Central memory CD8-positive, alpha-beta T cell (primary cell): Measurements from ENCODE around the gene TRIO.

Experiments used
- ATAC-seq: fragments of 150-1000 bp; cut with Tn5 transposase; replicated peaks from 2 replicates; pipeline ENCODE4 v1.10.0; 2022; ENCODE audit warnings: mild to moderate bottlenecking, moderate FRiP score, moderate number of reproducible peaks; ENCODE audit not compliant: poor library complexity, severe bottlenecking; ENCODE audit errors: extremely low read depth
- DNase-seq, 2 donors: peaks; one replicate each; pipeline ENCODE4 v3.0.0; 2021; ENCODE audit warnings: low spot score in 2 of 2
- H3K27ac Mint-ChIP-seq: one replicate; pipeline ENCODE4 v1.8.0; 2022; ENCODE audit warnings: low read depth, mild to moderate bottlenecking, moderate library complexity, mixed read lengths
- H3K27me3 Mint-ChIP-seq: one replicate; pipeline ENCODE4 v1.8.0; 2022; ENCODE audit warnings: mixed read lengths
- H3K36me3 Mint-ChIP-seq: one replicate; pipeline ENCODE4 v1.8.0; 2022; ENCODE audit warnings: mild to moderate bottlenecking, moderate library complexity, mixed read lengths; ENCODE audit not compliant: insufficient read depth
- H3K4me1 Mint-ChIP-seq: one replicate; pipeline ENCODE4 v1.8.0; 2022; ENCODE audit warnings: mixed read lengths
- H3K4me3 Mint-ChIP-seq: one replicate; pipeline ENCODE4 v1.8.0; 2022; ENCODE audit warnings: mild to moderate bottlenecking, moderate library complexity, mixed read lengths
- H3K9me3 Mint-ChIP-seq: one replicate; pipeline ENCODE4 v1.8.0; 2022; ENCODE audit warnings: mixed read lengths

TRIO gene

DNA sequence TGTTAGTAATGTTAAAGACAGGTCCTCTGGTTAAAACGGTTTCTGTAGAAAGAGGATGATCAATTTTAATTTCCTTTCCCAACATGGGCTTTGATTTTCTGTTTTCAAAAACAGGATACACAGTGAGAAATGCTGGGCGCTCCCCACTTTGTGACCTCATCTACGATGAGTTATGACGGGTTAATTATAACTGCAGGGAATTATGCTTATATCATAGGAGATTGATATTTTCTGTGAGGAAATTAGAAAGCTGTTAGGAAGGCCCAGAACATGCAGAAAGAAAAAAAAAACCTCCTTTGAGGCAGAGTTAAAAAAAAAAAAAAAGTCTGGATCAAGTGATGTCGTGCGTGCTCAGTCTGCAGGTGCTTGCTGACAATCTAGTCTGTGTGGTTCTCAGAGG is 261.6 kb downstream of the TRIO start:
- Mint-ChIP-seq H3K9me3 (peaks cover 9% of the 10 kb centered on the region), H3K4me1 (peaks cover 15% of the 10 kb centered on the region), H3K27me3 (no peaks in the 10 kb centered on the region), H3K36me3 (peaks cover 17% of the 10 kb centered on the region), H3K4me3 (no peak overlapping the region), H3K27ac (no peak overlapping the region)
- DNase-seq (no peak), ATAC-seq (no peak)

GRCh38 chr5:14405267-14405666 is 262.1 kb downstream of the TRIO start:
- no peak for DNase-seq
- Mint-ChIP-seq H3K36me3 (peaks cover 18% of the 10 kb centered on the region), H3K4me1 (peaks cover 15% of the 10 kb centered on the region), H3K27me3 (no peaks in the 10 kb centered on the region), H3K27ac (no peak overlapping the region), H3K4me3 (no peak overlapping the region), H3K9me3 (peaks cover 9% of the 10 kb centered on the region)
- no peak for ATAC-seq

DNA sequence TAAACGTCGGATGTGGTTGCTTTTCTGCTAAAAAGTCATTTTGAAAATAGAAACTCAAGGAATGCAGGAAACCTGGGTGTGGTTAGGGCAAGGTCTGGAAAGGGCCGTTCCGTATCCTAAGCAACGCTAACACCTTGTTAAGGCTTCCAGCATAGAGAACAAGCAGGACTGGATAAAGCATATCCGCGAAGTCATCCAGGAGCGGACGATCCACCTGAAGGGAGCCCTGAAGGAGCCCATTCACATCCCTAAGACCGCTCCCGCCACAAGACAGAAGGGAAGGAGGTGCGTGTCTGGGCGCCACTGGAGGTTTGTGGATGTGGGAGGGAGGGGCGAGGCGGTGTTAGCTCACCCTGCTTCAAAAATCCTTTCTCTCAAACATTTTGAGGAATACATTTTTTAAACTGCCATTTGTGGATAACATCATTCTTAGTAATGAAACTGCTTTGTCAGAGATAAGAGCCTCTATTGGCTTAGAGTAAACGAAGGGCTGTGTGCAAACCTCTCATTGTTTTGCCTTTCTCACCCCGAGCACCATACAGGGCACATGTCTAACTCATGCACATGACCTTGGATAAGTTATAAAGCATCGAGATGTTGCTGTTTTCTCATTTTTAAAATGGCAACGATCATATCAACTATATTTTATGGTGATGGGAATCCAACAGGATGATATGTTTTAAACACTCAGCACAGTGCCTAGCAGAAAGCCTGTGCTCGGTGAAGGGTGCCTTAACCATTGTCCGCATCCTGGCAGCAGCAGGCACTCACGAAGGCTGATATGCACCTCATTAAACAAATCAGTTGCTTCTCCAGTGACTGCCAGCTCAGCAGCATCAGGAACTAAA is 262.8 kb downstream of the TRIO start:
- no peak for ATAC-seq
- Mint-ChIP-seq H3K27me3 (no peaks in the 10 kb centered on the region), H3K36me3 (peaks cover 21% of the 10 kb centered on the region), H3K9me3 (peaks cover 9% of the 10 kb centered on the region), H3K27ac (no peak overlapping the region), H3K4me3 (no peak overlapping the region), H3K4me1 (peaks cover 15% of the 10 kb centered on the region)
- no peak for DNase-seq

GRCh38 chr5:14406554-14406849 is 263.4 kb downstream of the TRIO start:
- Mint-ChIP-seq H3K36me3 (peaks cover 21% of the 10 kb centered on the region), H3K27ac (no peak overlapping the region), H3K4me3 (no peak overlapping the region), H3K27me3 (no peaks in the 10 kb centered on the region), H3K4me1 (peaks cover 15% of the 10 kb centered on the region), H3K9me3 (peaks cover 9% of the 10 kb centered on the region)
- DNase-seq (no peak), ATAC-seq (no peak)

DNA sequence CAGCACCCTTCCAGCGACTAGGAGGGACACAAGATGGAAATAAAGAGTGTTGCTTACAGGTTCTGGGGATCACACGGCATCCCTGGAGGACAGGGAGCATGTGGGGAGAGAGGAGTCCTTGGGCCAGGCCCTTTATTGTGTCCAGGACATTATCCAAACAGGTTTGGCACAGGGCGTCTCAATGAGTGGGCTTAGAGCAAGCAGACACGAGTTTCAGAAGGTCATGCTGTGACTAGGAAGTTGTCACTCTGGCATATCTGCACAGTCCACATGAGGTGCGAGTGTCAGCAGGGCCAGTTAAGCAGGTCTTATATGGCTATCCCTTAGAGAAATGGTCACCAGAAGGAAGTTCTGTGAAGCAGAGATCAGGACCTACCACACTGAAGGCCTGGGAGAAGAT is 263.9 kb downstream of the TRIO start:
- ATAC-seq = no peak
- Mint-ChIP-seq H3K4me1 (peaks cover 15% of the 10 kb centered on the region), H3K27me3 (no peaks in the 10 kb centered on the region), H3K4me3 (no peak overlapping the region), H3K9me3 (peaks cover 9% of the 10 kb centered on the region), H3K36me3 (peaks cover 21% of the 10 kb centered on the region), H3K27ac (no peak overlapping the region)
- no peak for DNase-seq

- Mint-ChIP-seq H3K4me1 (peaks cover 8% of the 10 kb centered on the region), H3K9me3 (peaks cover 3% of the 10 kb centered on the region), H3K4me3 (no peak overlapping the region), H3K36me3 (peaks cover 19% of the 10 kb centered on the region), H3K27me3 (no peaks in the 10 kb centered on the region), H3K27ac (no peak overlapping the region)
- DNase-seq (no peak), ATAC-seq (no peak)
These were observed 264.6 kb downstream of the TRIO start for GRCh38 chr5:14407746-14408175.

GRCh38 chr5:14408969-14409586 is 265.9 kb downstream of the TRIO start:
- no peaks in the 10 kb centered on the region for H3K27me3 Mint-ChIP-seq

GRCh38 chr5:14410068-14410393 is 266.9 kb downstream of the TRIO start:
- Mint-ChIP-seq H3K9me3 (no peaks in the 10 kb centered on the region), H3K4me3 (no peak overlapping the region), H3K27me3 (no peaks in the 10 kb centered on the region), H3K4me1 (peaks cover 23% of the 10 kb centered on the region), H3K36me3 (peaks cover 20% of the 10 kb centered on the region), H3K27ac (no peak overlapping the region)
- DNase-seq (no peak), ATAC-seq (no peak)

More at GRCh38 chr5:14408969-14409586, 265.9 kb downstream of the TRIO start:
- peaks cover 15% of the 10 kb centered on the region for H3K4me1 Mint-ChIP-seq
- no peaks in the 10 kb centered on the region for H3K9me3 Mint-ChIP-seq
- ATAC-seq (no peak), DNase-seq (no peak)
- H3K27ac Mint-ChIP-seq = no peak overlapping the region
- H3K4me3 Mint-ChIP-seq = no peak overlapping the region
- H3K36me3 Mint-ChIP-seq = peaks cover 20% of the 10 kb centered on the region

GRCh38 chr5:14410394-14411201 is 267.5 kb downstream of the TRIO start:
- no peak overlapping the region for H3K4me3 Mint-ChIP-seq
- H3K4me1 Mint-ChIP-seq = peaks cover 28% of the 10 kb centered on the region
- no peak for DNase-seq
- no peaks in the 10 kb centered on the region for H3K27me3 Mint-ChIP-seq
- H3K27ac Mint-ChIP-seq = no peak overlapping the region
- H3K36me3 Mint-ChIP-seq = peaks cover 21% of the 10 kb centered on the region
- no peak for ATAC-seq
- no peaks in the 10 kb centered on the region for H3K9me3 Mint-ChIP-seq

GRCh38 chr5:14411216-14411615 is 268.1 kb downstream of the TRIO start:
- peaks cover 19% of the 10 kb centered on the region for H3K36me3 Mint-ChIP-seq
- ATAC-seq (no peak), DNase-seq (no peak)
- no peaks in the 10 kb centered on the region for H3K9me3 Mint-ChIP-seq
- no peaks in the 10 kb centered on the region for H3K27me3 Mint-ChIP-seq
- peaks cover 31% of the 10 kb centered on the region for H3K4me1 Mint-ChIP-seq
- H3K27ac Mint-ChIP-seq = no peak overlapping the region
- H3K4me3 Mint-ChIP-seq = no peak overlapping the region

GRCh38 chr5:14413331-14413750 is 270.2 kb downstream of the TRIO start:
- Mint-ChIP-seq H3K4me3 (peak overlapping the region; percentile 73), H3K9me3 (no peaks in the 10 kb centered on the region), H3K27me3 (no peaks in the 10 kb centered on the region), H3K36me3 (peaks cover 18% of the 10 kb centered on the region), H3K27ac (peak overlapping the region; percentile 68), H3K4me1 (peaks cover 37% of the 10 kb centered on the region)
- no peak for DNase-seq
- peak; percentile 57 for ATAC-seq

GRCh38 chr5:14414007-14414406 is 270.9 kb downstream of the TRIO start:
- Mint-ChIP-seq H3K27ac (peak overlapping the region; percentile 68), H3K4me3 (peak overlapping the region; percentile 73), H3K4me1 (peaks cover 37% of the 10 kb centered on the region), H3K27me3 (no peaks in the 10 kb centered on the region), H3K36me3 (peaks cover 17% of the 10 kb centered on the region), H3K9me3 (no peaks in the 10 kb centered on the region)
- ATAC-seq (no peak), DNase-seq (no peak)

- no peaks in the 10 kb centered on the region for H3K9me3 Mint-ChIP-seq
- peak overlapping the region; percentile 73 for H3K4me3 Mint-ChIP-seq
- no peaks in the 10 kb centered on the region for H3K27me3 Mint-ChIP-seq
- H3K4me1 Mint-ChIP-seq = peaks cover 37% of the 10 kb centered on the region
- no peak for DNase-seq
- H3K27ac Mint-ChIP-seq = peak overlapping the region; percentile 68
- no peak for ATAC-seq
- H3K36me3 Mint-ChIP-seq = peaks cover 14% of the 10 kb centered on the region
These were observed 271.5 kb downstream of the TRIO start for GRCh38 chr5:14414656-14415023.
